Ishikawa (cell line): ENCODE results near the gene BAHD1.

ENCODE experiments used
- CEBPB ChIP-seq: IDR thresholded peaks from 2 replicates; pipeline ENCODE4 v1.6.1; 2012
- EGR1 ChIP-seq: IDR thresholded peaks from 2 replicates; pipeline ENCODE4 v1.6.1; 2012
- EP300 ChIP-seq: IDR thresholded peaks from 2 replicates; pipeline ENCODE4 v1.6.1; 2012; ENCODE audit warnings: borderline replicate concordance
- RAD21 ChIP-seq: IDR thresholded peaks from 2 replicates; pipeline ENCODE4 v1.6.1; 2012; ENCODE audit warnings: low read depth
- TCF12 ChIP-seq: IDR thresholded peaks from 2 replicates; pipeline ENCODE4 v1.6.1; 2012; ENCODE audit warnings: low read depth
- TEAD4 ChIP-seq: IDR thresholded peaks from 2 replicates; pipeline ENCODE4 v1.6.1; 2012
- YY1 ChIP-seq: IDR thresholded peaks from 2 replicates; pipeline ENCODE4 v1.6.1; 2012; ENCODE audit warnings: low read depth
- TF ChIP-seq, protein P1 (sequence below): IDR thresholded peaks from 2 replicates; pipeline ENCODE4 v1.6.1; 2012
- TF ChIP-seq, protein P2 (sequence below): IDR thresholded peaks from 2 replicates; pipeline ENCODE4 v1.6.1; 2012; ENCODE audit warnings: low read depth, mild to moderate bottlenecking

DNA sequence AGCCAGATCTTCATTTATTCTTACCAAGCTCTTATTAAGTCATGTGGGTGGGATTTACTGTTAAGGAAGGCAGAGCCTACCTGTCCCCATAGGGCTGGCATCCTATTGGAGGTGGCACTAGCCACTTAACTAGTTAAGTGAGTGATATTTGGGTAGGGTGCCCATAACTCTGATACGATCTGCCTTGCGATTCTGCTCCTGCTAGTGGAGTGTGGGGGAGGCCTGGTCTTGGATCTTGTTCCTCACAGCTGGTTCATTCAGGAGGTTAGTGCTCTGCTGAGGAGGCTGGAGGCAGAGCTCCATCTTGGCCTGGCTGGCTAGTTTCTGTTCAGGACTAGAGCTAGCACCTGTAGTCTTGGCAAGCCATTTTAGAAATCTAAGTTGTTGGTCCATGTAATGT lies 9.3 kb downstream of the BAHD1 start:
- TF ChIP-seq, protein P1, sequence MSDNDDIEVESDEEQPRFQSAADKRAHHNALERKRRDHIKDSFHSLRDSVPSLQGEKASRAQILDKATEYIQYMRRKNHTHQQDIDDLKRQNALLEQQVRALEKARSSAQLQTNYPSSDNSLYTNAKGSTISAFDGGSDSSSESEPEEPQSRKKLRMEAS, result no peak
- TF ChIP-seq EP300, result no peak
- TF ChIP-seq CEBPB, result no peak
- TF ChIP-seq TCF12, result no peak
- TF ChIP-seq, protein P2, sequence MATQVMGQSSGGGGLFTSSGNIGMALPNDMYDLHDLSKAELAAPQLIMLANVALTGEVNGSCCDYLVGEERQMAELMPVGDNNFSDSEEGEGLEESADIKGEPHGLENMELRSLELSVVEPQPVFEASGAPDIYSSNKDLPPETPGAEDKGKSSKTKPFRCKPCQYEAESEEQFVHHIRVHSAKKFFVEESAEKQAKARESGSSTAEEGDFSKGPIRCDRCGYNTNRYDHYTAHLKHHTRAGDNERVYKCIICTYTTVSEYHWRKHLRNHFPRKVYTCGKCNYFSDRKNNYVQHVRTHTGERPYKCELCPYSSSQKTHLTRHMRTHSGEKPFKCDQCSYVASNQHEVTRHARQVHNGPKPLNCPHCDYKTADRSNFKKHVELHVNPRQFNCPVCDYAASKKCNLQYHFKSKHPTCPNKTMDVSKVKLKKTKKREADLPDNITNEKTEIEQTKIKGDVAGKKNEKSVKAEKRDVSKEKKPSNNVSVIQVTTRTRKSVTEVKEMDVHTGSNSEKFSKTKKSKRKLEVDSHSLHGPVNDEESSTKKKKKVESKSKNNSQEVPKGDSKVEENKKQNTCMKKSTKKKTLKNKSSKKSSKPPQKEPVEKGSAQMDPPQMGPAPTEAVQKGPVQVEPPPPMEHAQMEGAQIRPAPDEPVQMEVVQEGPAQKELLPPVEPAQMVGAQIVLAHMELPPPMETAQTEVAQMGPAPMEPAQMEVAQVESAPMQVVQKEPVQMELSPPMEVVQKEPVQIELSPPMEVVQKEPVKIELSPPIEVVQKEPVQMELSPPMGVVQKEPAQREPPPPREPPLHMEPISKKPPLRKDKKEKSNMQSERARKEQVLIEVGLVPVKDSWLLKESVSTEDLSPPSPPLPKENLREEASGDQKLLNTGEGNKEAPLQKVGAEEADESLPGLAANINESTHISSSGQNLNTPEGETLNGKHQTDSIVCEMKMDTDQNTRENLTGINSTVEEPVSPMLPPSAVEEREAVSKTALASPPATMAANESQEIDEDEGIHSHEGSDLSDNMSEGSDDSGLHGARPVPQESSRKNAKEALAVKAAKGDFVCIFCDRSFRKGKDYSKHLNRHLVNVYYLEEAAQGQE, result no peak
- no peak for TF ChIP-seq YY1
- no peak for TF ChIP-seq EGR1
- TF ChIP-seq RAD21, result no peak
- TF ChIP-seq TEAD4, result no peak
